ES-I3 (cell line): ENCODE results near the gene UGT2B15.
"Not testable (repeated sequence)": the region's sequence is repeated elsewhere in the genome, so short reads cannot be mapped to it uniquely, and the experiment has no call there.

Source experiments
- H3K36me3 ChIP-seq: 2 replicates; pipeline ENCODE4 v1.6.1; 2013; ENCODE audit warnings: mild to moderate bottlenecking, low read length, control low read depth, moderate library complexity; ENCODE audit not compliant: insufficient read depth
- H3K4me1 ChIP-seq: 2 replicates; pipeline ENCODE4 v1.6.1; 2013; ENCODE audit warnings: mild to moderate bottlenecking, control low read depth, low read length; ENCODE audit not compliant: insufficient read depth
- H3K9ac ChIP-seq: 2 replicates; pipeline ENCODE4 v1.6.1; 2013; ENCODE audit warnings: low read depth, mild to moderate bottlenecking, low read length, moderate library complexity
- H3K9me3 ChIP-seq: 2 replicates; pipeline ENCODE4 v1.6.1; 2013; ENCODE audit warnings: mild to moderate bottlenecking, low read length, moderate library complexity; ENCODE audit not compliant: control insufficient read depth, insufficient read depth

UGT2B15 gene

DNA sequence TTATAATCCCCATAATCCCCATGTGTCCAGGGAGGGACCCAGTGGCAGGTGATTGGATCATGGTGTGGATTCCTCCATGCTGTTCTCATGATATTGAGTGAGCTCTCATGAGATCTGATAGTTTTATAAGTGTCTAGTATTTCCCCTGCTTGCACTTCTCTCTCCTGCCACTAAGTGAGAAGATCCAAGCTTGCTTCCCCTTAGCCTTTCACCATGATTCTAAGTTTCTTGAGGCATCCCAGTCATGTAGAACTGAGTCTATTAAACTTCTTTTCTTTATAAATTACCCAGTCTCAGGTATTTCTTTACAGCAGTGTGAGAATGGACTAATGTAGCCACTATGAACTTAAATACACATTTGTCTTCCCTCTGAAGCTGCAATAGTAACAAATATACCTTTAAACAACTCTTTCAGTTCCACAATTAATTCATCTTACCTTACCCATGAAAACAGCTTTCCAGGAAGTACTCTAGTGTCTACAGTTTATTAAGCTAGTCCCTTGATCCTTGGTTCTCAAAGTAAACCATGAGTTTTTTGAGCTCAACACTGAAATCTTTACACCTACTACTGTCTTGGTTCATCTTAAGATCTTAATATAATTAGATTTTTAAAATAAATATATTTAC lies 1.8 kb downstream of the UGT2B15 start:
- H3K4me1 ChIP-seq, H3K9ac ChIP-seq, H3K36me3 ChIP-seq, H3K9me3 ChIP-seq: not testable (repeated sequence)

GRCh38 chr4:68667551-68667950 lies 2.9 kb downstream of the UGT2B15 start:
- H3K36me3 ChIP-seq, H3K9ac ChIP-seq, H3K4me1 ChIP-seq, H3K9me3 ChIP-seq: not testable (repeated sequence)

GRCh38 chr4:68664721-68665120 lies 5.7 kb downstream of the UGT2B15 start:
- H3K4me1 ChIP-seq, H3K9me3 ChIP-seq, H3K36me3 ChIP-seq, H3K9ac ChIP-seq: not testable (repeated sequence)

GRCh38 chr4:68662836-68663574 lies 7.4 kb downstream of the UGT2B15 start:
- not testable (repeated sequence) for H3K36me3 ChIP-seq, H3K9ac ChIP-seq, H3K9me3 ChIP-seq, H3K4me1 ChIP-seq

GRCh38 chr4:68658672-68659071 lies 11.8 kb downstream of the UGT2B15 start:
- no peaks in the 10 kb centered on the region for H3K36me3 ChIP-seq
- H3K4me1 ChIP-seq = no peaks in the 10 kb centered on the region
- no peak overlapping the region for H3K9ac ChIP-seq
- peaks cover 6% of the 10 kb centered on the region; the same call in 1 of the 2 replicates for H3K9me3 ChIP-seq

- not testable (repeated sequence) for H3K9me3 ChIP-seq
Measured at GRCh38 chr4:68657022-68657594, 13.3 kb downstream of the UGT2B15 start.

GRCh38 chr4:68656445-68656973 lies 13.9 kb downstream of the UGT2B15 start:
- H3K9ac ChIP-seq, H3K4me1 ChIP-seq, H3K36me3 ChIP-seq, H3K9me3 ChIP-seq: not testable (repeated sequence)

More at GRCh38 chr4:68657022-68657594, 13.3 kb downstream of the UGT2B15 start:
- H3K9ac ChIP-seq, H3K36me3 ChIP-seq, H3K4me1 ChIP-seq: not testable (repeated sequence)

GRCh38 chr4:68655764-68656444 lies 14.5 kb downstream of the UGT2B15 start:
- Histone ChIP-seq H3K4me1 (no peaks in the 10 kb centered on the region), H3K9ac (no peak overlapping the region), H3K9me3 (peaks cover 6% of the 10 kb centered on the region; the same call in 1 of the 2 replicates), H3K36me3 (no peaks in the 10 kb centered on the region)

- Histone ChIP-seq H3K4me1 (no peaks in the 10 kb centered on the region), H3K9me3 (peaks cover 6% of the 10 kb centered on the region; the same call in 1 of the 2 replicates), H3K36me3 (no peaks in the 10 kb centered on the region), H3K9ac (no peak overlapping the region)
Measured at GRCh38 chr4:68654946-68655721, 15.3 kb downstream of the UGT2B15 start.

DNA sequence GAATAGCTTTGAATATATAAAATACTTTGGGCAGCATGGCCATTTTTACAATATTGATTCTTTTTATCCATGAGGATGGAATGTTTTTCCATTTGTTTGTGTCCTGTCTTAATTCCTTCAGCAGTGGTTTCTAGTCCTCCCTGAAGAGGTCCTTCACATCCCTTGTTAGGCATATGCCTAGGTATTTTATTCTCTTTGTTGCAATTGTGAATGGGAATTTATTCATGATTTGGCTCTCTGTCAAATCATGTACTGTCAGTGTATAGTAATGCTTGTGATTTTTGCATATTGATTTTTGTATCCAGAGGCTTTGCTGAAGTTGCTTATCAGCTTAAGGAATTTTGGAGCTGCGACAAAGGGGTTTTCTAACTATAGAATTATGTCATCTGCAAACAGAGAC lies 18.5 kb downstream of the UGT2B15 start:
- H3K4me1 ChIP-seq = no peaks in the 10 kb centered on the region
- H3K9me3 ChIP-seq = no peaks in the 10 kb centered on the region; the same call in 1 of the 2 replicates
- H3K9ac ChIP-seq = no peak overlapping the region

GRCh38 chr4:68630371-68630770 lies 40.1 kb downstream of the UGT2B15 start:
- peaks cover 2% of the 10 kb centered on the region; the same call in 1 of the 2 replicates for H3K9me3 ChIP-seq
- H3K4me1 ChIP-seq = no peaks in the 10 kb centered on the region
- no peak overlapping the region for H3K9ac ChIP-seq
- H3K36me3 ChIP-seq = no peaks in the 10 kb centered on the region

More for the DNA sequence above, 18.5 kb downstream of the UGT2B15 start:
- H3K36me3 ChIP-seq = no peaks in the 10 kb centered on the region

DNA sequence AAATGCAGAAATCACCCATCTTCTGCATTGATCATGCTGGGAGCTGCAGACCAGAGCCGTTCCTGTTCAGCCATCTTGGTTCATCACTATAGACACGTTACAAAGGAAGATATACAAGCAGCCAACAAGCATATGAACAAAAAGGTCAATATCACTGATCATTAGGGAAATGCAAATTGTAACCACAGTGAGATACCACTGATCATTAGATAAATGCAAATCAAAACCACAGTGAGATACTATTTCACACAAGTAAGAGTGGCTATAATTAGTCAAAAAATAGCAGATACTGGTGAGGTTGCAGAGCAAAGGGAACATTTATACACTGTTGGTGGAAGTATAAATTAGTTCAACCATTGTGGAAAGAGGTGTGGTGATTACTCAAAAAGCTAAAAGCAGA lies 47.7 kb downstream of the UGT2B15 start:
- not testable (repeated sequence) for H3K4me1 ChIP-seq, H3K36me3 ChIP-seq, H3K9me3 ChIP-seq, H3K9ac ChIP-seq

GRCh38 chr4:68617003-68617698 lies 53.3 kb downstream of the UGT2B15 start:
- no peak overlapping the region for H3K9ac ChIP-seq
- H3K4me1 ChIP-seq = no peaks in the 10 kb centered on the region
- no peaks in the 10 kb centered on the region for H3K36me3 ChIP-seq
- no peaks in the 10 kb centered on the region for H3K9me3 ChIP-seq
